Activated CD8-positive, alpha-beta memory T cell treated with anti-CD3 and anti-CD28 coated beads, Interleukin-2, amount 50 U/mL, for 24 hours (primary cell): ENCODE measurements around the gene BLNK.

Experiments used
- DNase-seq: peaks from one replicate; pipeline ENCODE4 v3.0.0-alpha.2; 2020; ENCODE audit errors: extremely low read depth

BLNK gene

GRCh38 chr10:96288151-96288621, 16.8 kb upstream of the BLNK start:
- no peak for DNase-seq

DNA sequence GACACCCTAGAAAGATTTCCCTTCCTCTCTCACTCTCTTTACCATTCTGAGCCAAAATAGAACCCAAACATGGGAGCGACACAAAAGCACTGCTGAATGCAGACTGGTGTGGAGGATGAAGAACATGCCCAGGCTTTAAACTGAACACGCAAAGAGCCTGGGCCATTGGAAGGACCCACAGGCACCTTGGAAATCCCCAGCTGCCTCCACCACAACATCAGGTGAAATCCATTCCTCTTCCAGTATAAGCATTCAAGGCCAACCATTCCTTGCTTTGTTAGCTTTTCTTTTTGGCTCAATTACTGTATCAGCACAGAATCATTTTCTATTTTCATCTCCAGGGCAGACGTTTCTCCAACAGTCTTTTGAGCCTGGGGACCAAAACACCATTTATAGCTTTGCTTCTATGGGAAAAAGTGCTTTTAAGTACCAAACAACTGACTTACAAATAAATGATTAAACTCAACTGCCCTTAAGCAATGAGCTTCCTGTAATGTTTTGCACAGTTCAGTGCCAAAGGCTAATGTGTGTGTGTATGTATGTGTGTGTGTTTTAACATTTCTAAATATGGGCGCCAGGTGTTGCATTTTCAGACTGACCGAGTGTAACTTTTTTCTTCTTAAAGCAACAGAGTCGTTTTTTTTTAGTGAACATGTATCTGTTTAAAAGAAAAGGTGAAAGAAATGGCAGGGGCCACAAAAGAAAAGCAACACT, 16.2 kb upstream of the BLNK start:
- no peak for DNase-seq

DNA sequence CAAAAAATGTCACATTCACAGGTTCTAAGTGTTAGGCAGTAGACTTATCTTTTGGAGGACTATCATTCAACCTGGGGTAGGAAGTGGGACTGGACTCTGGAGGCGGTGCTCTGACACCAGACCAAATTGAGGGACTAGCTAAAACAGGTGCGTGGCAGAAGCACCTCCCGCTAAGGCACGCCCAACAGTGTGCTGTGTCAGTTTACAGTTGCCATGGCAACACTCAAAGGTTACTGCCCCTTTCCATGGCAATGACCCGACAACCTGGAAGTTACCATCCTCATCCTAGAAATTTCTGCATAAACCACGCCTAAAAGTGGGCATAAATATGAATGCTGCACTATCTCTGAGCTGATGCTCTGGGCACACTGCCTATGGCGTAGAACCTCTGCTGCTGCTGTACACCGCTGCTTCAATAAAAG, 14.0 kb upstream of the BLNK start:
- no peak for DNase-seq

DNA sequence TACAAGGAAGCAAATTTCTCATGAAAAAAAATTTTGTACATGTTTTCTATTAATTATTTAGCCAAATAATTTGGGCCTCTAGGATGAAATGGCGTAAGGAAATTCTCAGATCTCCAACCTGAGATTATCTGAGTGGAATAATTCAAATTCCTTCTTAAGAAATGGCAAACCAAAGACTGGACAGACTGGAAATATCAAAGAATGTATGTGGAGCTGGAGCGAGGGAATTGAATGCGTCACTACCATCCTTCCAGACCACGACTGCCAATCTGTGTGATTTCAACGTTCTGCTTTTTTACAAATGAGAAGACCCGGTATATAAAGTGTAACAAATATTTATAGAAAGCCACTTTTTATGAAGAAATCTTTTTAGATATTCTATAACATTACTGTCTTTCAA, 12.4 kb upstream of the BLNK start:
- no peak for DNase-seq

GRCh38 chr10:96283351-96283750, 12.0 kb upstream of the BLNK start:
- DNase-seq, result no peak

GRCh38 chr10:96281444-96282029, 10.2 kb upstream of the BLNK start:
- DNase-seq, result no peak

GRCh38 chr10:96280859-96281258, 9.5 kb upstream of the BLNK start:
- no peak for DNase-seq

GRCh38 chr10:96279191-96279641, 7.8 kb upstream of the BLNK start:
- DNase-seq, result no peak

DNA sequence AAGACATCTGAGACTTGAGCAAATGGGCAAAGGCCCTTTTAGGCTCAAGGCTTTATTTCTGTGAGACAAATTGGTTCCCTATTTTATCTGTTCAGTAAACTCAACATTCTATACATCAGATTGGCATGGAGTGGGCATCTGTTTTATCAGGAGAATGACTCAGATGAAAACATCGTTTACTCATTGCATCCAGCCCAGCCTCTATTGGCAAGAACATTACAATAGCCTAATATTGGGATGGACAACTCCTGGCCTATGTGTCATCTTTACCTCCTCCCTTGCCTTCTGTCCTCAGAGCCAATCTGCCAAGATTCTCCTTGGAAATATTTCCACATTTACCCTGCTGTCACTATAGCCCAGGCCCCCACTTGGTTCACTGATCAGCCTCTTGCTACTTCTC, 5.5 kb upstream of the BLNK start:
- DNase-seq, result no peak

DNA sequence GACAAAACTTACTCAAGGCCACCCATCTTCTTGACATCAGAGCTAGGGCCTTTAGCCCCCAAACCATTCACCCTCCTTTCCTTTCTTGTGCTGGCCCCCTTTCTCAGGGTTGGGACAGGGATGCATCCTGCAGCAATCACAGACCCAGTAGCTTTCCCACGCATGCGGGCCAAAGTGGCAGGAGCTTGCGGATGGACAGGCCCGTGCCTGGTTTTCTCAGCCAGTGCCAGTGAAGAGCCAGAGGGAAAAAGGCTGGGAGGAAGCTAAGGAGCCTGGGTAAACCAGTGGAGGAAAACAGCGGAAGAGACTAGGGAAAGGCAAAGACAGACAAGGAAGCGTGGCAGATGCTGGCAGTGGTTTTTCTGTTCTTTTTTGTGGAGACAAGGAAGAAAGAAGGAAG, 5.1 kb upstream of the BLNK start:
- DNase-seq, result no peak

- no peak for DNase-seq
Observed at GRCh38 chr10:96275685-96276418, 4.5 kb upstream of the BLNK start.

DNA sequence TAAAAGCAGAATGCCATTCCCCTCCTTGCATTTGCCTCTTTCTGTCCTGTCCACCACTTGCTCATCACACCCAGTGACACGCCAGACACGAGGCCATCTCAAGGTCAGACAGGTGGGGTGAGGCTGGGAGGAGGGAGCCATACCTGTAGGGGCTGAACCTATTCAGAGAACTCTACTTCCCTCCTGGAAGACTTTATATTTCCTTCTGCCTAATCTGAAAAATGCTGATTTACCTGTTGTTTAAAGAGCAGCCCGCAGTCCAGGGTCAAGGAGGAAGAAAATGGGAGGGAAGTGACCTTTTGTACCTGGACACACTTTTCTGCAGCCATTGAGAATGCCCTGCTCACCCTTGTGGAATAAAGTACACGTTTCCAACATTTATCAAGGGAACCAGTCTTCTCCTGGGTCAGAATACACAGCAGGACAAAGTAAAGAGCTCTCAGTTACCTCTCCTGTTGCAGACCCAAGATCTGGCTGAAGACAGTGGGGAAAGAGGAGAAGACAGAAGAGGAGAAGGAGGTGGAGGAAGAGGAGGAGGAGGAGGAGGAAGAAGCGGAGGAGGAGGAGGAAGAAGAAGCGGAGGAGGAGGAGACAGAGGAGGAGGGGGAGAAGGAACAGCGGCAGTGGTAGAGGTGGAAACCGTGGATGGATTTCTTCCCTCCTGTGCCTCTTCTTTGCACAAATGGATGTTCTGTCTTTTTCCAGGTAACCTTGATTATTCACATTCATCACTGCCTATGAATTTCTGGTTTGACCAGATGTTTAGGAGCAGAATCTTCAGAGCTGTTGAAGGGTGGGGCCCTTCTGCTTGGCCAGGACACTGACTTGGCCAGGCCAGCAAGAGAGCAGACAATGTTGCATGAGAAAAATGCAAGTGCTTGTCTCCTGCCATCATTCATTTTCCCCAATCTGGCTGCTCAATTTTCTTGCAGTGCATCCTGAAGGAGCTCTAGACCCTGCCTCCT, 1.2 kb upstream of the BLNK start:
- DNase-seq, result no peak

- DNase-seq, result no peak
Observed at GRCh38 chr10:96270571-96270970, 798 bp downstream of the BLNK start.

DNA sequence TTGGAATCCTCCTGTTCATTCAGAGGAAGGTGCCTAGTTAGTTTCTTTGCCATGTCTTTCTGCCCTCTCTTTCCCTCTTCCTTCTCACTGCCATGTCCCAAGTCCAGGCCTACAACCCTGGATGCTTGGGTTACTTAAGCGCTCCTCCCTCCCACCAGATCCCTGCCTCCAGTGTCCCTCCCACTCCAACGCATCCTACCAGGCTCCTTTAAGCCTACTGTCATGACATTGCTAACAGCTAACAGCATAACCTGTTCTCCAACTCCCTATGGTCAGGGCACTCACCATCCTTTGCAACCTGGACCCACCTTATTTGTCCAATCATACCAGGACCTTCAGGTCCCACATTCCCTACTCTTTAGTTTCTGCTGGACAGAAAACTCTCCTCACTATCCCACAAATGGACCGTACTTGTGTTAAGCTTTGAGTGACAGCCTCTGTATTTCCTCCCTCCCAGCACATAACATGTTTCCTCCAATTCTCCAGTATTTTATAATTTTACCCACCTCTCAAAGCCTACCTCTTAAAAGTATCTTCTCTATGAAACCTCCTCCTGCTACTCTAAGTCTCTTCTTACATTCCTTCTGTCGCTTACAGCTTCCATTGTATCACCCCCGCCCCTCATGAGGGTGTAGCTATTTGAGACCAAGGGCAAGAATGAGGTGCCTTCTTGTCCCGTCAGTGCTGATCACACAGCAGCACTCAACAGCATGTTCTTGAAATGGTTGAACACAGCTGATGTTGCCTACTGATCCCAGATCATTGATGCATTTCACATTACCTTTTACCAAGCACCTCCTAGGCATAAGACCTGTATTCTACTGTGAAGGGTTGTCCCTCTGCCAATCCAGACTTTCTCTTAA, 1.7 kb downstream of the BLNK start:
- DNase-seq, result no peak

- DNase-seq, result no peak
Observed at GRCh38 chr10:96268341-96268909, 2.9 kb downstream of the BLNK start.

- no peak for DNase-seq
Observed at GRCh38 chr10:96267234-96267705, 4.1 kb downstream of the BLNK start.

DNA sequence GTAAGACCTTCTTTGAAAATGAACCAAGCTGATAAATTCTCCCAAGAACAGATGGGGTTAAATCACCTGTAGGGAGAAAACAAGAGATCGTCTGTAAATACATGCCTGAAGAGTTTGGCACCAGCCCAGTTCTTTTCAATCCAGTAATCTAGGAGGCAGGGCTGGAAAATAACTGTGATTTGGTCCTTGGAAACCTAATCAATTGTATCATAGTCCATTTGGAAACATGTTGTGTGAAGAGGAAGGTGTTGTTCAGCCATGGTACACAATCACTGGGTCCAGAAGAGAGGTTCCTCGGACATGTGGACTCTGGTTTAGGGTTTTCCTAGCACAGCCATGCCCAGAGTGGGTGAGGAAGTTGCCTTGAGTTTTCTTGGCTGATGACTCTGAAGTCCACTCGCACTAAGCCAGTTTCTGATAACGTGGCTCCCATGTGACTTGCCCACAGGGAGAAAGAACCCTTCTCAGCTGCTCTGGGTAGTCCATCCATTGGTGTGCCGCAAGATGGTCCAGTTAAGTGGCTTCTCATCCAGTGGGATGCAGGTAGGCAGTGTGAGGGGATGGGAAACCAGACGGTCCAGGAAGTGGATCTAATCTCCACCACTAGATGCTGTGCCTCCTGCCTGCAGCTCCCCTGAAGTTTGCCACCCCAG, 5.1 kb downstream of the BLNK start:
- no peak for DNase-seq

GRCh38 chr10:96264938-96265337, 6.4 kb downstream of the BLNK start:
- DNase-seq, result no peak

DNA sequence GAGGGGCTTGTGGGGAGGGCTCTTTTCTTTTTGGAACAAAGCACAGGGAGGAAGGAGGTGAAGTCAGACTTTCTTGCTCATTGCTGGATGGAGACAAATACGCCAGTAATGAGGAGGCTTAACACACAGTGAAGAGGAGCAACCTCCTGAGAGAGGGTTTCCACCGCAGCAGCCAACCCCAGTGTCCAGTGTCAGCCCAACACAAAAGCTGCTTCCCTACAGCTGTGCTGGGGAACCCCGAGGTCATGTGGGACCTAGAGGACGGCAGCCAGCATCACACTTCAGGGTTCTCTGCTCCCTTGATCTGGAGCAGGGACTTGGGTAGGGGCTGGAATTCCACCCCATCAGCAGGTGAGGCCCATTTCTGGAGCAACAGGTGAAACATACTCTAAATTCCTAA, 7.7 kb downstream of the BLNK start:
- DNase-seq, result no peak

DNA sequence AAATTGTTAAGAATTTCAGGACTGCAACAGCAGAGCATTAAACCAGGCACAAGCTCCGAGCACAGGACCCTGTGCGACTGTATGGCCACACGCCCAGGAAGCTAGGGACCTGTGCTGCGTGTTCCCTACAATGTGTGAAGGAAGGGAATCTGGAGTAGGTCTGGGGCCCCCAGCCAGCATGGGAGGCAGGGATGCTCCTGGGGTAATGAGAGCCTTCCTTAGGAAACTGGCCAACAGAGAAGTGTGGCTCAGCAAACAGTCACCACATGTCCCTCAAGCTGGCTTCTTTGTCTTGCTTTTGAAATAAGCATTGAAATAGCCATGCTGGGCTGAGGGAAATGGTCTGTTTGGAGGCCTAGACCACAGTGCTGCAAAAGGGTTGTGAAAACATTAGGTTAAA, 8.2 kb downstream of the BLNK start:
- no peak for DNase-seq
